ENCODE data around the gene PRKACB. TPM values are rescaled to one million over a fixed set of nuclear protein-coding genes. Genes with fewer than 3 reads are reported as not detected.

PRKACB gene
- total and polyA plus RNA-seq, 10 of the 15 experiments (the other 5 are each of a cell fraction or from before 2014, with no cell fraction given): 3.1 to 9.0 (median 7.1) TPM; not detected in 1

- SMC1A ChIA-PET (ENCODE audit: uncharacterized antibody, unreplicated experiment): no interaction called here
- CTCF ChIA-PET: no interaction called here
- Histone ChIP-seq H3K36me3 (ENCODE audit: control insufficient read depth in 2 of 2, insufficient read depth in 2 of 2, low read length in 1 of 2) (no peaks in the 10 kb centered on the region; a peak in 1 of 4 replicates), H3K79me2 (ENCODE audit: control insufficient read depth, insufficient read depth, low read length) (no peaks in the 10 kb centered on the region), H3K4me3 (no peak overlapping the region), H3K4me2 (ENCODE audit: control insufficient read depth, insufficient read depth) (no peak overlapping the region), H3K9me3 (replicated peaks; ENCODE audit: control insufficient read depth, insufficient read depth, low read length) (no peaks in the 10 kb centered on the region), H3K27me3 (replicated peaks in 1 of 2; ENCODE audit: control insufficient read depth in 2 of 2, insufficient read depth in 2 of 2, low read length in 1 of 2) (no peaks in the 10 kb centered on the region), H4K20me1 (ENCODE audit: control insufficient read depth, insufficient read depth) (no peaks in the 10 kb centered on the region), H3K4me1 (ENCODE audit: control insufficient read depth, insufficient read depth, low read length) (no peaks in the 10 kb centered on the region), H3K9ac (ENCODE audit: control insufficient read depth, insufficient read depth, low read length) (no peak overlapping the region), H3K27ac (ENCODE audit: control insufficient read depth, insufficient read depth) (no peak overlapping the region), H2AFZ (ENCODE audit: control insufficient read depth, low read depth, low read length) (no peak overlapping the region)
- RAD21 ChIA-PET (ENCODE audit: unreplicated experiment): no interaction called here
- POLR2A ChIA-PET: no interaction called here
- 100% methylated on average over 1 of the region's 1 CpG for WGBS (ENCODE audit: insufficient coverage, insufficient replicate concordance, low lambda C conversion rate, missing lambda C conversion rate)
- intact Hi-C loops (cut with micrococcal nuclease; ENCODE audit: unreplicated experiment): no loop called here
- DNase-seq (ENCODE audit: low read depth, low spot score) (no peak), FAIRE-seq (no peak), ATAC-seq (no peak)
- no peak for TF ChIP-seq CBFB (IDR thresholded peaks at IDR 0.05; ENCODE audit: low read depth)
- TF ChIP-seq CHD1 (IDR thresholded peaks at IDR 0.05; ENCODE audit: low read depth, low read length): no peak
- no peak for TF ChIP-seq TCF12 (IDR thresholded peaks at IDR 0.05; ENCODE audit: low read depth, low read length)
- TF ChIP-seq EGR1 (IDR thresholded peaks at IDR 0.05; ENCODE audit: borderline replicate concordance in 1 of 2, low read depth in 2 of 2, low read length in 2 of 2): no peak
- no peak for TF ChIP-seq RFX5 (IDR thresholded peaks at IDR 0.05; ENCODE audit: low read depth, low read length)
- no peak for TF ChIP-seq BRCA1 (IDR thresholded peaks at IDR 0.05; ENCODE audit: low read depth, low read length)
- no peak for TF ChIP-seq RELB (IDR thresholded peaks at IDR 0.05; ENCODE audit: low read depth)
- no peak for TF ChIP-seq HDAC6 (IDR thresholded peaks at IDR 0.05; ENCODE audit: unreplicated experiment)
- TF ChIP-seq MEF2A (IDR thresholded peaks at IDR 0.05; ENCODE audit: insufficient read depth, low read depth, low read length): no peak
- in situ Hi-C loops (cut with MboI): no loop called here
- no TSS peak for BruUV-seq (replicated peaks)
Observed at GRCh38 chr1:84206375-84206774, 62.3 kb downstream of the PRKACB start.
